ENCODE data around the gene ENTR1.

ENTR1 gene

DNA sequence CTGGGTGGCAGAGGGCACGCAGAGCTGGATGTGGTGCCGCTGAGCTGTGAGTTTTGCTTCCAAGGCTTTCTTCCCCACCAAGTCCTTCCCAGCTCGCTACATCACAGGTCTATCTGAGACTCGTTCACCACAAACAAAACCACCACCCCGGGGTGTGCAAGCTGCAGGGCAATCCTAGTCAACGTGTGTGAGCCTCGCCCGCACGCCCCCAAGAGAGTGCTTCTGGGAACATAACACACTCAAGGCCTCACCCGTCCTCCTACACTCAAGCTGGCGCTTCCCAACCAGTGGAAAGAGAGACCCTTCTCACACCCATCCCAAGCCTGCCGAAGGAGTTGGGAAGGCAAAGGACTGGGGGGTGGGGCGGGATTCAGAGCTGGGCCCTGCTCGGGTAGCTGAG lies 21.0 kb downstream of the ENTR1 start:
- Histone ChIP-seq H3K4me2 (ENCODE audit: low read length) (no peak overlapping the region), H3K27me3 (ENCODE audit: control insufficient read depth, insufficient read depth, low read length) (no peaks in the 10 kb centered on the region), H3K36me3 (ENCODE audit: control insufficient read depth, insufficient read depth, low read length) (no peaks in the 10 kb centered on the region), H3K9ac (no peak overlapping the region), H3K4me1 (no peaks in the 10 kb centered on the region), H2AFZ (no peak overlapping the region), H3K79me2 (no peaks in the 10 kb centered on the region), H3K27ac (no peak overlapping the region), H3K9me3 (ENCODE audit: control insufficient read depth, low read length) (no peaks in the 10 kb centered on the region), H3K4me3 (ENCODE audit: low read depth, low read length) (no peak overlapping the region)
- TF ChIP-seq, protein P1, sequence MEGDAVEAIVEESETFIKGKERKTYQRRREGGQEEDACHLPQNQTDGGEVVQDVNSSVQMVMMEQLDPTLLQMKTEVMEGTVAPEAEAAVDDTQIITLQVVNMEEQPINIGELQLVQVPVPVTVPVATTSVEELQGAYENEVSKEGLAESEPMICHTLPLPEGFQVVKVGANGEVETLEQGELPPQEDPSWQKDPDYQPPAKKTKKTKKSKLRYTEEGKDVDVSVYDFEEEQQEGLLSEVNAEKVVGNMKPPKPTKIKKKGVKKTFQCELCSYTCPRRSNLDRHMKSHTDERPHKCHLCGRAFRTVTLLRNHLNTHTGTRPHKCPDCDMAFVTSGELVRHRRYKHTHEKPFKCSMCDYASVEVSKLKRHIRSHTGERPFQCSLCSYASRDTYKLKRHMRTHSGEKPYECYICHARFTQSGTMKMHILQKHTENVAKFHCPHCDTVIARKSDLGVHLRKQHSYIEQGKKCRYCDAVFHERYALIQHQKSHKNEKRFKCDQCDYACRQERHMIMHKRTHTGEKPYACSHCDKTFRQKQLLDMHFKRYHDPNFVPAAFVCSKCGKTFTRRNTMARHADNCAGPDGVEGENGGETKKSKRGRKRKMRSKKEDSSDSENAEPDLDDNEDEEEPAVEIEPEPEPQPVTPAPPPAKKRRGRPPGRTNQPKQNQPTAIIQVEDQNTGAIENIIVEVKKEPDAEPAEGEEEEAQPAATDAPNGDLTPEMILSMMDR (IDR thresholded peaks at IDR 0.05), result no peak

DNA sequence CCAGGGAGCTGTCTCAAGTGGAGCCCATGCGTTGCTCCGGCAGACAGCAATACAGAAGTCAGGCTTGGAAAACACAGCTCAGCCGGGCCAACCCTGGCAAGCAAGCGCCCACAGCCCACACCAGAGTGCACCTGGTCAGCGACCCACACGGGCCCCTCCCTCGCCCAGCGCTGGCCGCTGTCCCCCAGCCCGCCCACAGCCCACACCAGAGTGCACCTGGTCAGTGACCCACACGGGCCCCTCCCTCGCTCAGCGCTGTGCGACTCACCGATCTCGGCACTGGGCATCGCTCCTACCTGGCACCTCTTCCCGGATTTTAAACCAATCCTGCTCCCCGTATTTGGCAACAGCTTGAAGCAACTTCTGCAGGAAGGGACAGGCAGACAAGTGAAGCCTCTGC lies 23.2 kb downstream of the ENTR1 start:
- H3K9me3 ChIP-seq (ENCODE audit: control insufficient read depth, low read length), result no peaks in the 10 kb centered on the region
- no peak overlapping the region for H3K9ac ChIP-seq
- H3K4me3 ChIP-seq (ENCODE audit: low read depth, low read length), result no peak overlapping the region
- H3K27me3 ChIP-seq (ENCODE audit: control insufficient read depth, insufficient read depth, low read length), result no peaks in the 10 kb centered on the region
- no peak overlapping the region for H2AFZ ChIP-seq
- H3K79me2 ChIP-seq, result no peaks in the 10 kb centered on the region
- no peak overlapping the region for H3K27ac ChIP-seq
- no peak overlapping the region for H3K4me2 ChIP-seq (ENCODE audit: low read length)
- TF ChIP-seq, protein P1 (IDR thresholded peaks at IDR 0.05), result no peak
- no peaks in the 10 kb centered on the region for H3K4me1 ChIP-seq
- H3K36me3 ChIP-seq (ENCODE audit: control insufficient read depth, insufficient read depth, low read length), result no peaks in the 10 kb centered on the region

DNA sequence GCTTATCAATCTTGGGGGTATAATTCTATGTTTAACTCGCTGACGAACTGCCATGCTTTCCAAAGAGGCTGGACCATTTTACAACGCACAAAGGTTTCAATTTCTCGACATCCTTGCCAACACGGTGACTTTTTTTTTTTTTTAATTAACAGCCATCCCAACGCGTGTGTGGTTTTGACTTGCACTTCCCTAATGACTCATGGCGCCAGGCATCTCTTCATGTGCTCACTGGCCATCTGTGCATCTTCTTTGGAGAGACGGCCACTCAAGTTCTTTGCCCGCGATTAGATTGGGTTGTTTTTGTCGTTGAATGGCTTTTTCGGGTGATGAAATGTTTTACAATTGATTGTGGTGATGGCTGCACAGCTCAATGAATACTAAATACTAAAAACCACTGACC lies 24.4 kb downstream of the ENTR1 start:
- TF ChIP-seq, protein P1 (IDR thresholded peaks at IDR 0.05), result no peak
- no peak overlapping the region for H3K4me2 ChIP-seq (ENCODE audit: low read length)
- H2AFZ ChIP-seq, result no peak overlapping the region
- H3K4me3 ChIP-seq (ENCODE audit: low read depth, low read length), result no peak overlapping the region
- H3K27ac ChIP-seq, result no peak overlapping the region
- H3K79me2 ChIP-seq, result no peaks in the 10 kb centered on the region
- H3K4me1 ChIP-seq, result no peaks in the 10 kb centered on the region
- H3K27me3 ChIP-seq (ENCODE audit: control insufficient read depth, insufficient read depth, low read length), result no peaks in the 10 kb centered on the region
- no peak overlapping the region for H3K9ac ChIP-seq
- no peaks in the 10 kb centered on the region for H3K9me3 ChIP-seq (ENCODE audit: control insufficient read depth, low read length)
- no peaks in the 10 kb centered on the region for H3K36me3 ChIP-seq (ENCODE audit: control insufficient read depth, insufficient read depth, low read length)

DNA sequence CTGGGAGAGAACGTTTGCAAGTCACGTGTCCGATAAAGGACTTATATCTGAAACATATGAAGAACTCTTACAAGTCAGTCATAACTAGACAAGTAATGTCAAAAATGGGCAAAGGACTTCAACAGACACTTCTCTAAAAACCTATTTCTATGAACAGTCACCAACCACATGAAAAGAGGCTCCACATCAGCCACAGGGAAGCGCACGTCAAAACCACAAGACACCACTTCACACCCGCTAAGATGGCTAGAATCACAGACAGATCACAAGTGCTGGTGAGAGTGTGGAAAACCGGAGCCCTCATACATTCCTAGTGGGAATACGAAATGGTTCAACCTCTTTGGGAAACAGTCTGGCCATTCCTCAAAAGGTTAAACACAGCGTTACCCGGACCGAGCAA lies 25.4 kb downstream of the ENTR1 start:
- Histone ChIP-seq H3K9ac (no peak overlapping the region), H3K4me2 (ENCODE audit: low read length) (no peak overlapping the region), H3K27ac (no peak overlapping the region), H3K4me1 (no peaks in the 10 kb centered on the region), H2AFZ (no peak overlapping the region), H3K79me2 (no peaks in the 10 kb centered on the region), H3K9me3 (ENCODE audit: control insufficient read depth, low read length) (no peaks in the 10 kb centered on the region), H3K4me3 (ENCODE audit: low read depth, low read length) (no peak overlapping the region), H3K36me3 (ENCODE audit: control insufficient read depth, insufficient read depth, low read length) (no peaks in the 10 kb centered on the region), H3K27me3 (ENCODE audit: control insufficient read depth, insufficient read depth, low read length) (no peaks in the 10 kb centered on the region)
- TF ChIP-seq, protein P1 (IDR thresholded peaks at IDR 0.05), result no peak

DNA sequence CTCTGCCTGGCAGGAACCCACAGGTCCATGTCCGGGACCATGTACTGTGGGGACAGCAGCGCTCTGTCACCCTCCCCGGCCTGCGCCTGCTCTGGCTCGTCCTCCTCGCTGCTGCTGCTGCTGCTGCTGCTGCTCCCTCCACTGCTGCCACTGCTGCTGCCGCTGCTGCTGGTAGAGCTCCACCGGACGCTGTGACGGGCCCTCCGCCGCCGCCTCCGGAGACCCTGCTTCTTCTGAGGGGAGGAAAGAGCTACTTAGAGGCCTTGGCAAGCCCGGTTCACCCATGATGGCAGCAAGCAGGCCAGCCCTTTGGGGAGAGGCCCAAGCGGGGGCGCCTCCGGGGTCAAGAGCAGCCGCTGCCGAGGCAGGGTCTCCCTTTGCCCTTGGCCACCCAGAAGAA lies 27.0 kb downstream of the ENTR1 start:
- no peak overlapping the region for H3K4me3 ChIP-seq (ENCODE audit: low read depth, low read length)
- H2AFZ ChIP-seq, result no peak overlapping the region
- H3K79me2 ChIP-seq, result no peaks in the 10 kb centered on the region
- H3K4me1 ChIP-seq, result no peaks in the 10 kb centered on the region
- H3K9me3 ChIP-seq (ENCODE audit: control insufficient read depth, low read length), result no peaks in the 10 kb centered on the region
- no peaks in the 10 kb centered on the region for H3K36me3 ChIP-seq (ENCODE audit: control insufficient read depth, insufficient read depth, low read length)
- H3K4me2 ChIP-seq (ENCODE audit: low read length), result no peak overlapping the region
- no peak overlapping the region for H3K9ac ChIP-seq
- no peak overlapping the region for H3K27ac ChIP-seq
- TF ChIP-seq, protein P1 (IDR thresholded peaks at IDR 0.05), result no peak
- no peaks in the 10 kb centered on the region for H3K27me3 ChIP-seq (ENCODE audit: control insufficient read depth, insufficient read depth, low read length)
